HEK293T (cell line): Measurements from ENCODE around the gene CHRM1.

ENCODE experiments used
- CTCF ChIA-PET: fragments of 350-600 bp; formaldehyde crosslinking; extraction: SDS; loops from one replicate; lab custom pipeline; 2021; ENCODE audit warnings: antibody characterized with exemption, inconsistent platforms; lab: Yijun Ruan, JAX
- POLR2A ChIA-PET: fragments of 350-600 bp; formaldehyde crosslinking; extraction: SDS; loops from one replicate; lab custom pipeline; 2020; ENCODE audit warnings: antibody characterized with exemption, inconsistent platforms; lab: Yijun Ruan, JAX
- DNase-seq: peaks from one replicate; pipeline ENCODE4 v3.0.0; 2012; ENCODE audit warnings: mixed read lengths; ENCODE audit errors: extremely low spot score
- ARNT ChIP-seq: fragments of 450-650 bp; IDR thresholded peaks from 2 replicates; pipeline ENCODE4 v1.6.1; 2017; ENCODE audit warnings: mild to moderate bottlenecking
- BHLHE40 ChIP-seq: fragments of 450-650 bp; IDR thresholded peaks from 2 replicates; pipeline ENCODE4 v1.6.1; 2016; ENCODE audit warnings: mild to moderate bottlenecking, moderate library complexity, borderline replicate concordance
- CTBP1 ChIP-seq: fragments of 450-650 bp; IDR thresholded peaks from 2 replicates; pipeline ENCODE4 v1.6.1; 2016; ENCODE audit warnings: borderline replicate concordance
- ELF4 ChIP-seq: fragments of 450-650 bp; IDR thresholded peaks from 2 replicates; pipeline ENCODE4 v1.6.1; 2017; ENCODE audit warnings: antibody characterized with exemption
- FOXA1 ChIP-seq: fragments of 450-650 bp; IDR thresholded peaks from 2 replicates; pipeline ENCODE4 v1.6.1; 2016; ENCODE audit warnings: mild to moderate bottlenecking
- FOXK2 ChIP-seq: fragments of 450-650 bp; IDR thresholded peaks from 2 replicates; pipeline ENCODE4 v1.6.1; 2016; ENCODE audit warnings: mild to moderate bottlenecking
- FOXM1 ChIP-seq: fragments of 450-650 bp; IDR thresholded peaks from 2 replicates; pipeline ENCODE4 v1.6.1; 2017; ENCODE audit warnings: mild to moderate bottlenecking, borderline replicate concordance
- HDGF ChIP-seq: fragments of 450-650 bp; IDR thresholded peaks from 2 replicates; pipeline ENCODE4 v1.6.1; 2017; ENCODE audit warnings: antibody characterized with exemption, borderline replicate concordance
- L3MBTL2 ChIP-seq: fragments of 450-650 bp; conservative IDR thresholded peaks from 2 replicates; pipeline ENCODE4 v1.6.1; 2016; ENCODE audit warnings: mild to moderate bottlenecking
- LEF1 ChIP-seq: fragments of 450-650 bp; IDR thresholded peaks from 2 replicates; pipeline ENCODE4 v1.6.1; 2017; ENCODE audit warnings: mild to moderate bottlenecking, borderline replicate concordance
- NFRKB ChIP-seq: fragments of 450-650 bp; IDR thresholded peaks from 2 replicates; pipeline ENCODE4 v1.6.1; 2016; ENCODE audit warnings: mild to moderate bottlenecking, moderate library complexity
- PKNOX1 ChIP-seq: fragments of 450-650 bp; IDR thresholded peaks from 2 replicates; pipeline ENCODE4 v1.6.1; 2016
- SP1 ChIP-seq: fragments of 450-650 bp; IDR thresholded peaks from 2 replicates; pipeline ENCODE4 v1.6.1; 2017
- SUZ12 ChIP-seq: fragments of 450-650 bp; IDR thresholded peaks from 2 replicates; pipeline ENCODE4 v1.6.1; 2016; ENCODE audit warnings: mild to moderate bottlenecking
- TARDBP ChIP-seq: fragments of 450-650 bp; IDR thresholded peaks from 2 replicates; pipeline ENCODE4 v1.6.1; 2016
- ZNF384 ChIP-seq: fragments of 450-650 bp; IDR thresholded peaks from 2 replicates; pipeline ENCODE4 v1.6.1; 2016

CHRM1 gene

DNA sequence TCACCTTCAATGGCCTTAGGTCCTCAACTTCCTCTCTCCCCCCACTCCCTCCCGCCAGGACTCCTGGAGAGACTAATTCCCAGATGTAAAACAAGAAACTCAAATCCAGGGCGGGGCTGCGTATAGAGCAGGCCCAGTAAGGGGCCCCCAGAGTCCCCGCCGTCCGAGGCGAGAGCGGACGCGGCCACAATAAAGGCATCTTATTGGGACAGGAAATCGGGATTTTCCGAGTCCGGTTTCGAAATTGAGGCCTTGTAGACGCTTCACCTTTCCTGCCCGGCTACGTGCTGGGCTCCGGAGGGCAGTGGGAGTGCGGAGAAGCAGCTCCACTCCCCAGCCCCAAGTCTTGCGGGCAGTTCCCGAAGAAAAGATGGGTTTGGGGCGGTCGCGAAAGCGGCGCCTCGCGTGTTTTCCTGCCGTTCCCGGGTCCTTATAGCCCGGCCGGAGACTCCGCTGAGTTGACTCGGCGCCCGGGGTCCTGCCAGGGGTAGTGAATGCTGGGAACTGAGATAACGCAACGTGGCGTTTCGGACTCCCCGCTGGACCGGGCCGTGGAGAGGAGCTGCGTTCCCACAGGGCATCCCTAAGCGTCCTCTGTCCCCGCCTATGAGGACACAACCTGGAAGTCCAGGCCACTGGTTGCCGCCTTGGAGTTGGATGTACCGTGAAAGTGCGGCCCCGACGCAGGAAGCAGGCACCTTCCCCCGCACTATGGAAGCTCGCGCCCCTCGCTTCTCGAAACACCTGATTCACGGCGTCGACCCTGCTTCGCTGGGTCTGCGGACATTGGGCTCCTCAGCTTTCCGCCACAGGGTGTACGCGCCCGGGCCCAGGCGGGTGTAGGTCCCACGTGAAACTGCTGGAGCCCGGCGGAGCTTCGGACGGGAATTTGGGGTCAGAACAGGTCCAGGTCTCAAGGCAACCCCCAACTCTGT is 4.8 kb upstream of the CHRM1 start:
- no peak for TF ChIP-seq BHLHE40
- no peak for TF ChIP-seq FOXA1
- no peak for TF ChIP-seq ZNF384
- no peak for TF ChIP-seq CTBP1
- no peak for TF ChIP-seq SP1
- no peak for TF ChIP-seq ELF4
- no peak for TF ChIP-seq L3MBTL2
- TF ChIP-seq PKNOX1 = no peak
- no peak for DNase-seq
- POLR2A ChIA-PET = no interaction called here
- CTCF ChIA-PET = no interaction called here

GRCh38 chr11:62925308-62925707 is 4.1 kb upstream of the CHRM1 start:
- TF ChIP-seq HDGF (no peak), PKNOX1 (no peak), BHLHE40 (no peak), CTBP1 (no peak), FOXK2 (no peak), ELF4 (no peak), L3MBTL2 (no peak), ARNT (no peak), FOXM1 (no peak), LEF1 (no peak), FOXA1 (no peak), SP1 (no peak), TARDBP (no peak), ZNF384 (no peak), SUZ12 (no peak), NFRKB (no peak)
- no peak for DNase-seq
- POLR2A ChIA-PET = no interaction called here
- CTCF ChIA-PET = no interaction called here

- ChIA-PET POLR2A (no interaction called here), CTCF (interaction anchor here (0.6 kb wide), 1 partner anchor 62 kb away, joined by 5 read pairs; no protein-coding TSS in a partner anchor)
- no peak for DNase-seq
- 0 out of 2 replicates have a peak, but pooled peaks have one; percentile 14 for TF ChIP-seq L3MBTL2
- TF ChIP-seq CTBP1 = no peak
Measured at GRCh38 chr11:62923601-62924411, 2.6 kb upstream of the CHRM1 start.

- no peak for DNase-seq
- ChIA-PET CTCF (interaction anchor here (1.3 kb wide), 1 partner anchor 101 kb away, joined by 3 read pairs; no protein-coding TSS in a partner anchor), POLR2A (no interaction called here)
- TF ChIP-seq CTBP1 = no peak
- no peak for TF ChIP-seq ELF4
- TF ChIP-seq ARNT = no peak
- TF ChIP-seq FOXM1 = no peak
- no peak for TF ChIP-seq ZNF384
- TF ChIP-seq BHLHE40 = no peak
- no peak for TF ChIP-seq SP1
- TF ChIP-seq SUZ12 = no peak
- TF ChIP-seq TARDBP = no peak
- no peak for TF ChIP-seq FOXK2
- TF ChIP-seq NFRKB = no peak
- no peak for TF ChIP-seq PKNOX1
- TF ChIP-seq LEF1 = no peak
- no peak for TF ChIP-seq HDGF
- no peak for TF ChIP-seq FOXA1
- no peak for TF ChIP-seq L3MBTL2
Measured at GRCh38 chr11:62922653-62923431, 1.7 kb upstream of the CHRM1 start.

DNA sequence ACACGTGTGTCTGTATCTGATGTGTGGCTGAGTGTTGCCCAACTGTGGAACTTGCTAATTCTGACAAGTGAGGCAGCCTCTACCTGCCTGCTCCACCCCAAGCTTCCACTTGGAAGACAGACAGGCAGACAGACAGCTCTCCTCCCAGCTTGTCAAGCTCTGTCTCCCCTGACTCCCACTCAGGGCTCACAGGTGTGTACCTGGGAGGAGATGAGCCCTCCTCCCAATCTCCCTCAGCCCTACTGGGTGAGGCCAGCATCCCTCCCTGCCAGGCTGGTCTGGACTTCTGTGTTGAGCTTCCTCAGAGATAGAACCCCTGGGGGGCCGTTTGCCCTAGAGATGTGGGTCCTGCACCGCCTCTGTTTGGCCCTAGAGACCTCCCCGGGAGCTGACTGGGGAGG is 1.0 kb upstream of the CHRM1 start:
- CTCF ChIA-PET = interaction anchor here (1.0 to 1.6 kb wide), 3 partner anchors 14 to 101 kb away, joined by 3 to 6 read pairs (median 3); no protein-coding TSS in a partner anchor
- TF ChIP-seq SP1 = no peak
- TF ChIP-seq FOXA1 = no peak
- no peak for TF ChIP-seq BHLHE40
- DNase-seq = no peak
- POLR2A ChIA-PET = no interaction called here
